Measurements from ENCODE around the gene ACHE. TPM values are rescaled to one million over a fixed set of nuclear protein-coding genes. Genes with fewer than 3 reads are reported as not detected.

ACHE gene
- total and polyA plus RNA-seq, 2 of the 13 experiments (the other 11 are each of a cell fraction or from before 2014, with no cell fraction given): 0.18 to 0.40 TPM

GRCh38 chr7:100902638-100903037 lies 7.0 kb upstream of the ACHE start:
- DNase-seq (ENCODE audit: low spot score) (no peak), FAIRE-seq (no peak), ATAC-seq (no peak)
- intact Hi-C loops (cut with micrococcal nuclease; ENCODE audit: unreplicated experiment): no loop called here
- peaks cover 0 to 3% of the 10 kb centered on the region in 2 experiments; a peak in 1 of 5 replicates for H3K27me3 ChIP-seq (ENCODE audit: control insufficient read depth in 1 of 2, insufficient read depth in 2 of 2, low read length in 2 of 2)
- in situ Hi-C loops (cut with HindIII; ENCODE audit: extremely low pct_ligation_motif_present, low pct_unique_long_range_greater_than_20kb): no loop called here
- no peak overlapping the region for H3K9ac ChIP-seq (ENCODE audit: insufficient read depth, low read depth, low read length)
- TF ChIP-seq PATZ1 (CRISPR knock-in tag; IDR thresholded peaks at IDR 0.05) (no peak), SRF (IDR thresholded peaks at IDR 0.05; ENCODE audit: low read depth, low read length) (no peak), ARID5B (CRISPR knock-in tag; IDR thresholded peaks at IDR 0.05) (no peak), ZBTB43 (CRISPR knock-in tag; conservative IDR thresholded peaks at IDR 0.05) (no peak), ZNF639 (CRISPR knock-in tag; conservative IDR thresholded peaks at IDR 0.05) (no peak), ZNF713 (CRISPR knock-in tag; IDR thresholded peaks at IDR 0.05) (no peak), ZNF572 (CRISPR knock-in tag; IDR thresholded peaks at IDR 0.05) (no peak), EHMT2 (IDR thresholded peaks at IDR 0.05; ENCODE audit: borderline replicate concordance, low read depth, low read length) (no peak), ZNF30 (CRISPR knock-in tag; IDR thresholded peaks at IDR 0.05) (no peak), ZNF235 (CRISPR knock-in tag; IDR thresholded peaks at IDR 0.05; ENCODE audit: borderline replicate concordance) (no peak), GZF1 (CRISPR knock-in tag; IDR thresholded peaks at IDR 0.05) (no peak), MXD3 (CRISPR knock-in tag; IDR thresholded peaks at IDR 0.05) (no peak), NFKB2 (CRISPR knock-in tag; IDR thresholded peaks at IDR 0.05; ENCODE audit: borderline replicate concordance) (no peak)
- BruUV-seq (replicated peaks): no TSS peak
- no peaks in the 10 kb centered on the region for H3K79me2 ChIP-seq (ENCODE audit: insufficient read depth, low read length)
- no peaks in the 10 kb centered on the region for H4K20me1 ChIP-seq (ENCODE audit: insufficient read depth, low read length)
- no peaks in the 10 kb centered on the region for H3K36me3 ChIP-seq (replicated peaks in 1 of 2; ENCODE audit: control insufficient read depth in 1 of 2, insufficient read depth in 2 of 2, low read length in 2 of 2)
- no peak overlapping the region for H2AFZ ChIP-seq (ENCODE audit: low read length)
- H3K4me2 ChIP-seq (ENCODE audit: low read depth, low read length): no peak overlapping the region
- H3K4me3 ChIP-seq (replicated peaks in 1 of 3; ENCODE audit: insufficient read depth in 1 of 3, low read depth in 2 of 3, low read length in 3 of 3): no peak overlapping the region
- POLR2A ChIA-PET: no interaction called here
- peaks cover 8% of the 10 kb centered on the region for H3K4me1 ChIP-seq (ENCODE audit: insufficient read depth, low read length)
- no peak overlapping the region for H3K27ac ChIP-seq (ENCODE audit: extremely low read length, insufficient read depth, low read length)
- no peaks in the 10 kb centered on the region for H3K9me3 ChIP-seq (ENCODE audit: low read length)
- 35% methylated on average over 7 of the region's 7 CpGs for WGBS (ENCODE audit: low lambda C conversion rate)
- CTCF ChIA-PET (ENCODE audit: low intra/inter-chr PET ratio, low total read pairs): no interaction called here

All from HepG2 (cell line).